GM21576 (cell line): ENCODE measurements around the gene GPC5.

Experiments
- ATAC-seq: cut with Tn5 transposase; IDR thresholded peaks from one replicate; pipeline ENCODE4 v1.9.1; 2021; ENCODE audit warnings: mild to moderate bottlenecking, moderate library complexity; ENCODE audit not compliant: unreplicated experiment

Gene GPC5

GRCh38 chr13:91454666-91455065, 56.2 kb downstream of the GPC5 start:
- ATAC-seq = no peak

- no peak for ATAC-seq
Measured at GRCh38 chr13:91456837-91457236, 58.4 kb downstream of the GPC5 start.

DNA sequence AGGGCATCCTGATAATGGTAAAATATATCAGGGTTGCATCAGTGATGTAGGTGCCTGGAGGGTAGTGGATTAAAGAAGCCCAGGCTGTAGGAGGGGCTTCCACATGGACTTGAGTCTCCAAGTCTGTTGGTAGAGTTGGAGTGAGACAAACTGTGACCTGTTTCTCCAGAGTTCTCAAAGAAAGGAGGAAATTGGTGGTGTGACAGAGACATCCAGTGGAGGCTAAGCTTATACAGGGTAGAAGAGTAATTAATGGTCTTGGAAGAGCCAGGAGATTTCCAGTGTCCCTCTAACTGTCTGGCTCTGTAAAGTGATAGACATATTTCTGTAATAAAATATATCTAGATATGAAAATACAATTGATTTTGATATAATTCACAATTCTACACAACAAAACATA, 61.1 kb downstream of the GPC5 start:
- no peak for ATAC-seq

GRCh38 chr13:91464336-91464735, 65.9 kb downstream of the GPC5 start:
- ATAC-seq = no peak

DNA sequence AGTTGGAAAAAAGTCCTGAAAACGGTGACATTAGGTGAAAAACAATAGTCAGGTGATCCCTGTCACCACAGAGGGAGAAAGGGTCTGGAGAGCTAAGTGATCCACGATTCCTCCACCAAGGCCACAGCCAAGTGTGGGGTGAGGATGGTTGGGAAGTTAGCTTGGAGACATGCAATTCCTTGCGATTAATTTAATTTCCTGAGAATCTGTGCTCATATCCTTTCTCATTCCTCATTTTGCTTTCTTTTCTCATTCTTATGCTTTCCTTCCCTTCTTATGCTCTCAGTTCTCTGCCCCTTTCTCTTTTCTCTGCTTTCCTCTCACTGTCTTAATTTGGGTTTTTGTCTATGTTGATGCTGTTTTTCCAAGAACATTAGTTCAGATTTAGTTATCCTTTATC, 68.8 kb downstream of the GPC5 start:
- no peak for ATAC-seq

DNA sequence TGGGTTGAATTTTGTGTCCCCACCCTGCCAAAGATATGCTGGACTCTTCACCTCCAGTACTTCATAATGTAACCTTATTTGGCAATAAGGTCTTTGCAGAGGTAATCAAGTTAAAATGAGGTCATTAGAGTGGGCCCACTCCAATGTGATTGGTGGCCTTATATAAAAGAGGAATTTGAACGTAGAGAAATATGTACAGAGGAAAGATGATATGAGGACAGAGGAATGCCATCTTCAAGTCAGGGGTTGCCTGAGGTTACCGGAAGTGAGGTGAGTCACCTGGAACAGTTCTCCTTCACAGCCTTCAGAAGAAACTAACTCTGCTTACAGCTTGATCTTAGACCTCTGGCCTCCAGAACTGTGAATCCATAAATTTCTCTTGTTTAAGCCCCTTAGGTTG, 69.9 kb downstream of the GPC5 start:
- ATAC-seq = no peak

GRCh38 chr13:91470084-91470621, 71.7 kb downstream of the GPC5 start:
- ATAC-seq = no peak

DNA sequence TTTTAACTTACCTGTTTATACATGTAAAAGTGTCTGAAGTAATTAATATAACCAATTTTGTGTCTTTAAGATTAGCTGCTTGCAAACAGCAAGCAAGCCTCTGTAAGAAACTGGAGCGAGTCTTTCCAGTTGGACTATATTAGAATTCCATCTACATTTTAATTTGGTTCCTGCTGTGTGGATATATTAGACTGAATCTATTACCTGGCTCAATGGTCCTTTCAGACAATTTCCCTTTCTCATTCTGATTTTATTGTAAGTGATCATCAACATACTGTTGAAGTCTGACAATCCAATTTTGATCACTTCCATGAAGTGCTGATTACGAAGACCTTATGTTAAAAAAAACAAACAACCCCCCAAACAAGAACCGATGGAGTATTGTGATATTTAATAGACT, 72.3 kb downstream of the GPC5 start:
- no peak for ATAC-seq

GRCh38 chr13:91482427-91482826, 84.0 kb downstream of the GPC5 start:
- ATAC-seq = no peak

DNA sequence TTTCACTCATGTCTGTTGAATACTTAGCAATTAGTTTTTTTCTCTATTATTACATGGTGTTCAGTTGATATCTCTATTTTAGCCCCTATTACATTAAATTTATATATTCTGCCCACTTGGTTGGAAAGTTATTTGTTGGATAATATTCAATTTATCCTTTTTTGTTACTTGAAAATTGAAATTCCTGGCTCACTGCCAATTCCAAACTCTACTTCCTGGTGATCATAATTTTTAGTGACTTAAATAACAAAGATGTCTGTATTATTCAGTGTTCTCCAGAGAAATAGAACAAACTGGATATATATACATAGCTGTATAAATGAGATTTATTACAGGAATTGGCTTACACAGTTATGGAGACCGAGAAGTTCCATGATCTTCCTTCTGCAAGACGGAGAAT, 93.6 kb downstream of the GPC5 start:
- ATAC-seq = no peak

DNA sequence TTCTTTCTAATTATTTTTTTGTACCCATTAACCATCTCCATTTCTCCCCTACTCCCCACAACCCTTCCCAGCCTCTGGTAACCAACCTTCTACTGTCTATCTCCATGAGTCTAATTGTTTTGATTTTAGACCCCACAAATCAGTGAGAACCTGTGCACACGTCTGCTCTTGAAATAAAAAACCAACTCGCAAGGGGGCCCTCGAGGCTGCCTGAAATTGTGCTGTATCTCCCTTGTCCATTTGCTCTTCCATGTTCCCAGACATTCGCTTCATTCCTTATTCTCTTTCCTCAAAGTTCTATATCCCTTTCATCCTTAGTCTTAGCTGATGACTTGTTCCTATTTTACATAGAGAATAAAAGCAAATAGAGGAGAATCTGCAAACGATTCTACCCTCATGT, 95.0 kb downstream of the GPC5 start:
- ATAC-seq = no peak

DNA sequence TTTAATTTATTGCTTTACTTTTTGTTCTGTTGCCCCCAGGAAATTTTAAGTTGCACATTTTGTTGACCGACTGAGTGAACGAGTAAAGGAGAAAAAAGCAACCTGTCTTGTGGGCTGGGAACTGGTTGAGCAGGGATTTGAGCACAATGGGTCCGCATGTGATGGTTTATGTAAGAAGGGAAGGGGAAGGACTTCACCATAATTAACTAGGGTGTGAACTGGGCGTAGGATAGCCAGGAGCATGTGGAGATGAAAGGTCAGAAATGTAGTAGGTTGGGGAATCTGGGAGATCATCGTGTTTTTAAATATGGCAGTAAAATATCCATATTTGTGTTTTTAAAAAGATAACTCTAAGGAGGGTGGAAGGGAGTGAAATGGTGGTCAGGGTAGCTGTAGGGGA, 99.9 kb downstream of the GPC5 start:
- no peak for ATAC-seq

- no peak for ATAC-seq
Measured at GRCh38 chr13:91504216-91504615, 105.8 kb downstream of the GPC5 start.

DNA sequence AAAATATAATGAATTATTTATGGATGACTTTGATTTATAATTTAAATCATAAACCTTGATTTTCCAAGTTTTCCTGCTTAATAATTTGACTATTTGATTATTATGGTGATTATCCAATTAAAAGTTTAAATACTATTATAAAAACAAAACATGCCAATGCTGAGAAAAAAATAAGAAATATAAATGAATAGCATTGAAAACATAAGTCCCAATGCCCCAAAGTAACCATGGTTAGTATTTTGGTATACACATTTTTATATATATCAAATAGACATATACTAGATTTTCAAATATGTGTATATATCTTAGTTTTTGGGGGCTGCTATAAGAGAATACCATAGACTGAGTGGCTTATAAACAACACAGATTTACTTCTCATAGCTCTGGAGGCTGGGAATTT, 108.3 kb downstream of the GPC5 start:
- no peak for ATAC-seq

GRCh38 chr13:91510058-91510457, 111.6 kb downstream of the GPC5 start:
- no peak for ATAC-seq

DNA sequence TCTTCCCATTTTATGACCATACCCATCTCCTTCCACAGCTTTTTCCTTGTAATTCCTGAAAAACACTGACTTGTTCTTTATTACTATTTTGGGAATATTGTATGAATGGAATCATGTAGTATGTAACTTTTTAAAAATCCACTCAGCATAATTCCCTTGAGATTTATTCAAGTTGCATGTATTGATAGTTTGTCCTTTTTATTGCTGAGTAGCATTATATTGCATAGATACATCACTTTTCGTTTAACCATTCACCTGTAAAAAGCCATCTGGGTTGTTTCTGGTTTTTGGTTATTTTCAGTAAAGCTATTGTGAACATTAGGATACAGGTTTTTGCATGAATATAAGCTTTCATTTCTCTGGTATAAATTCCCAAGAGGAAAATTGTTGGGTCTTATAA, 115.4 kb downstream of the GPC5 start:
- ATAC-seq = no peak

DNA sequence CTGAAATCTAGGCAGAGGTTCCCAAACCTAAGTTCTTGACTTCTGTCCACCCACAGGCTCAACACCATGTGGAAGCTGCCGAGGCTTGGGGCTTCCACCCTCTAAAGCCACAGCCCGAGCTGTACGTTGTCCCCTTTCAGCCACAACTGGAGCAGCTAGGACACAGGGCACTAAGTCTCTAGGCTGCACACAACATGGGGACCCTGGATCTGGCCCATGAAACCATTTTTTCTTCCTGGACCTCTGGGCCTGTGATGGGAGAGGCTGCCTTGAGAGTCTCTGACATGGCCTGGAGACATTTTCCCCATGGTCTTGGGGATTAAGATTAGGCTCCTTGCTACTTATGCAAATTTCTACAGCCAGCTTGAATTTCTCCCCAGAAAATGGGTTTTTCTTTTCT, 118.4 kb downstream of the GPC5 start:
- ATAC-seq = no peak

GRCh38 chr13:91520952-91521351, 122.5 kb downstream of the GPC5 start:
- ATAC-seq = no peak

DNA sequence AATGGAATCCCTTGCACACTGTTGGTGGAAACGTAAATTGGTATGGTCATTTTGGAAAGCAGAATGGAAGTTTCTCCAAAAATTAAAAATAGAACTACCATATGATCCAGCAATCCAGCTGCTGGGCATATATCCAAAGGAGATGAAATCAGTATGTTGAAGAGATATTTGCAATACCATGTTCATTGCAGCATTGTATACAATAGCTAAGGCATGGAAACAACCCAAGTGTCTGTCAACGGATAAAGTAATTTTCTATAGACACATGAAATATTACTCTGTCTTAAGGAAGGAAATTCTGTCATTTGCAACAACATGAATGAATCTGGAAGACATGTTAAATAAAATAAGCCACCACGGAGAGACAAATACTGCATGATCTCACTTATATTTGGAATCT, 124.7 kb downstream of the GPC5 start:
- ATAC-seq = no peak

GRCh38 chr13:91526543-91527033, 128.2 kb downstream of the GPC5 start:
- ATAC-seq = no peak

DNA sequence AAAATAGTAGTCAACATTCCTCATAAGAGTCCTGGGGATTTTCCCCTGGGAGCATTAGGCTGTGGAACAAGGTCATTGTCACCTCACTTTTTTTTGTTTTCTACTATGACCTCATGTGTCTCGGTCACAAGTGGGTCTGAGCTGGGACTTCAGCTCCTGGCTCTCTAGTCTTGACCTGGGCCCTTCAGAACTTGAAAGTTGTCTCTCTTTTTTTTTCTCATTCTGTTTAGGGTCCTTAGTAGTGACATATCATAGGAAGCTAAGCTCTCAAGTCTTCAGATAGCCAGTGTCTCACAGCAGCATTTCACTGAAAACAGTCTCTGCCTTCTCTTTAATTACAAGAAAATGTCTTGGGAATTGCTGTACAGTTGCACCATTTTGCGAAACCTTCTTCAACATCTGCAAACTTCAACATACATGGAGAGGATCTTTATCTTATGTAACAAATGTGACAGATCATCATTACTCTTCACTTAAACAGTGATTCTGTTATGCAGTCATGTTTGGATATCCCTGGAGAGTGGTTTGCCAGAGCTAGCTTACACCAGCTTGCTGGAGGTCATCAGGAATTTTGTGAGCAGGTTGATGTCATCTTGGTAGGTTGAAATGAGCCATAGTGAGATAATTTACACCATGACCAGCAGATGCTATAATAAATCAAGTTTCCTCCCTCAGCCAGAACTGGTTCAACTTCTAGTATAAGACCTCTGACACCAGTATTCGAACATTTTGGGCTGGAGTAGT, 131.5 kb downstream of the GPC5 start:
- ATAC-seq = no peak

- ATAC-seq = no peak
Measured at GRCh38 chr13:91531646-91532045, 133.2 kb downstream of the GPC5 start.

DNA sequence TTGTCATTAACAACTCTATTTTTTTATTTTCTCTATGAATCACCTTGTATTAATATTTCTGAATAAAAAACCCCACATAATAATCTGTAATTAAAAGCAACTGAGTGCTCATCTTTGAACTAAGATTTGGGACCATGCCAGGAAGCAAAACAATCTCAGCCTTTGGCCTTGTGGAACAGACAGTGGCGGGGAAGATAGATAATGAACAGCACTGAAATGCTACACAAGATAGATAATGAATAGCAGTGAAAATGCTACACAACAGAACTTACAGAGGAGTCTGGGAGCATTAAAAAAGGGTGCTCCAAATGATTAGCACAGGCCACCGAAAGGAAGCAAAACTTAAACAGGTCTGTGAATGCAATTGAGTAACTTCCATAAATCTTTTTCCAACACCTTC, 134.9 kb downstream of the GPC5 start:
- no peak for ATAC-seq
